Tibial nerve (tissue), 4 donors: ENCODE data around the gene INHA.

Experiments used
- CTCF ChIP-seq, 5 experiments: fragments of 200-600 bp in 3 of 5; fragments of 450-650 bp in 2 of 5; sonication (generic) in 3 of 5; IDR thresholded peaks; one replicate each; pipeline ENCODE4 v1.5.1; 2016 to 2019; ENCODE audit warnings: antibody characterized with exemption in 5 of 5, mild to moderate bottlenecking in 3 of 5, moderate library complexity in 2 of 5
- EP300 ChIP-seq, 2 donors: sonication (generic); formaldehyde crosslinking; IDR thresholded peaks; one replicate each; pipeline ENCODE4 v1.6.1; 2017; ENCODE audit warnings: antibody characterized with exemption in 2 of 2, mild to moderate bottlenecking in 1 of 2

- no peak for TF ChIP-seq CTCF (IDR thresholded peaks at IDR 0.05)
- TF ChIP-seq EP300 (IDR thresholded peaks at IDR 0.05): no peak
Observed at GRCh38 chr2:219551441-219552381, 20.4 kb upstream of the INHA start.
